Neural progenitor cell (in vitro differentiated cells): ENCODE measurements around the gene NEU4. TPM values are rescaled to one million over a fixed set of nuclear protein-coding genes. Genes with fewer than 3 reads are reported as not detected.
A peak's percentile ranks its signal among the peaks of the same experiment; 100 is the strongest.
"Not testable (repeated sequence)": the region's sequence is repeated elsewhere in the genome, so short reads cannot be mapped to it uniquely, and the experiment has no call there.

ENCODE experiments used
- DNase-seq: peaks from one replicate; pipeline ENCODE4 v3.0.0-alpha.2; 2016; ENCODE audit warnings: low spot score
- H2AFZ ChIP-seq: fragments of 200-600 bp; sonication (generic); replicated peaks from 2 replicates; pipeline ENCODE4 v1.6.1; 2016; ENCODE audit warnings: antibody characterized with exemption
- H3F3A ChIP-seq: fragments of 200-600 bp; sonication (generic); 2 replicates; pipeline ENCODE4 v1.6.1; 2016; ENCODE audit warnings: antibody characterized with exemption, low read depth
- H3K27ac ChIP-seq: fragments of 200-600 bp; sonication (generic); 2 replicates; pipeline ENCODE4 v1.5.1; 2016; ENCODE audit warnings: mild to moderate bottlenecking
- H3K27me3 ChIP-seq: fragments of 200-600 bp; sonication (generic); 2 replicates; pipeline ENCODE4 v1.6.1; 2016; ENCODE audit warnings: mild to moderate bottlenecking, moderate library complexity
- H3K36me3 ChIP-seq: fragments of 200-600 bp; sonication (generic); 2 replicates; pipeline ENCODE4 v1.5.1; 2016
- H3K4me1 ChIP-seq: fragments of 200-600 bp; sonication (generic); 2 replicates; pipeline ENCODE4 v1.6.1; 2016; ENCODE audit warnings: mixed run types
- H3K4me2 ChIP-seq: fragments of 200-600 bp; sonication (generic); 2 replicates; pipeline ENCODE4 v1.6.1; 2016
- H3K4me3 ChIP-seq: fragments of 200-600 bp; sonication (generic); 2 replicates; pipeline ENCODE4 v1.5.1; 2016
- H3K79me2 ChIP-seq: fragments of 200-600 bp; sonication (generic); 2 replicates; pipeline ENCODE4 v1.6.1; 2016; ENCODE audit warnings: low read depth
- H3K9ac ChIP-seq: fragments of 200-600 bp; sonication (generic); 2 replicates; pipeline ENCODE4 v1.6.1; 2016
- H3K9me3 ChIP-seq: fragments of 200-600 bp; sonication (generic); 2 replicates; pipeline ENCODE4 v1.5.1; 2016; ENCODE audit warnings: low read depth
- H4K20me1 ChIP-seq: fragments of 200-600 bp; sonication (generic); 2 replicates; pipeline ENCODE4 v1.6.1; 2016; ENCODE audit warnings: low read depth
- H3K27ac Mint-ChIP-seq: 3 replicates; pipeline ENCODE4 v1.8.0; 2021; ENCODE audit warnings: mixed read lengths
- H3K27me3 Mint-ChIP-seq: 2 replicates; pipeline ENCODE4 v1.8.0; 2022; ENCODE audit warnings: low read depth, mild to moderate bottlenecking, inconsistent platforms, moderate library complexity, mixed read lengths; ENCODE audit not compliant: insufficient read depth
- H3K36me3 Mint-ChIP-seq: 3 replicates; pipeline ENCODE4 v1.8.0; 2021; ENCODE audit warnings: mixed read lengths
- H3K4me1 Mint-ChIP-seq: 3 replicates; pipeline ENCODE4 v1.8.0; 2021; ENCODE audit warnings: mixed read lengths
- H3K4me3 Mint-ChIP-seq: 3 replicates; pipeline ENCODE4 v1.8.0; 2021; ENCODE audit warnings: mild to moderate bottlenecking, moderate library complexity, mixed read lengths
- H3K9me3 Mint-ChIP-seq: 3 replicates; pipeline ENCODE4 v1.8.0; 2020; ENCODE audit warnings: mixed read lengths
- CTCF ChIP-seq: fragments of 200-600 bp; sonication (generic); IDR thresholded peaks from 2 replicates; pipeline ENCODE4 v1.5.1; 2017; ENCODE audit warnings: antibody characterized with exemption, mild to moderate bottlenecking
- EZH2 ChIP-seq: fragments of 200-600 bp; sonication (generic); IDR thresholded peaks from 2 replicates; pipeline ENCODE4 v1.6.1; 2017; ENCODE audit warnings: antibody characterized with exemption, mild to moderate bottlenecking, moderate library complexity
- EZH2phosphoT487 ChIP-seq: fragments of 200-600 bp; sonication (generic); IDR thresholded peaks from 2 replicates; pipeline ENCODE4 v1.6.1; 2017; ENCODE audit warnings: antibody characterized with exemption
- total RNA-seq: library from RNA; depleted of rRNA; stranded (reverse); fragments of >200 nt; gene quantifications from 2 replicates; pipeline ENCODE4 v1.2.3, GENCODE V29; 2015; ENCODE audit warnings: low replicate concordance

Gene NEU4
- total RNA-seq, 1 donor from 2014 or later = not detected

GRCh38 chr2:241777170-241777685 lies 31.8 kb upstream of the NEU4 start:
- no peak overlapping the region for H3K4me3 Mint-ChIP-seq
- Histone ChIP-seq H3K4me1 (peaks cover 18% of the 10 kb centered on the region), H3K27ac (no peak overlapping the region), H3K36me3 (no peaks in the 10 kb centered on the region), H3K9me3 (peaks cover 14% of the 10 kb centered on the region), H3K4me3 (no peak overlapping the region), H3K79me2 (no peaks in the 10 kb centered on the region), H3K4me2 (no peak overlapping the region), H2AFZ (no peak overlapping the region), H3K27me3 (no peaks in the 10 kb centered on the region), H4K20me1 (no peaks in the 10 kb centered on the region), H3F3A (peaks cover 4% of the 10 kb centered on the region), H3K9ac (no peak overlapping the region)
- no peak for DNase-seq
- H3K27me3 Mint-ChIP-seq = peaks cover 11% of the 10 kb centered on the region
- H3K4me1 Mint-ChIP-seq = peaks cover 14% of the 10 kb centered on the region
- no peak overlapping the region for H3K27ac Mint-ChIP-seq
- TF ChIP-seq EZH2 (no peak), EZH2phosphoT487 (no peak), CTCF (no peak)
- H3K36me3 Mint-ChIP-seq = no peaks in the 10 kb centered on the region
- peaks cover 9% of the 10 kb centered on the region for H3K9me3 Mint-ChIP-seq

- Histone ChIP-seq H3F3A (no peaks in the 10 kb centered on the region), H3K9me3 (peaks cover 15% of the 10 kb centered on the region), H4K20me1 (no peaks in the 10 kb centered on the region), H3K79me2 (no peaks in the 10 kb centered on the region), H3K9ac (no peak overlapping the region), H3K36me3 (no peaks in the 10 kb centered on the region), H3K4me1 (peaks cover 11% of the 10 kb centered on the region), H3K4me2 (no peak overlapping the region), H3K4me3 (no peak overlapping the region), H3K27me3 (no peaks in the 10 kb centered on the region), H2AFZ (peak overlapping the region; percentile 22), H3K27ac (no peak overlapping the region)
- TF ChIP-seq CTCF (no peak), EZH2 (no peak), EZH2phosphoT487 (no peak)
- Mint-ChIP-seq H3K9me3 (peaks cover 11% of the 10 kb centered on the region), H3K36me3 (no peaks in the 10 kb centered on the region), H3K27ac (peak overlapping the region; percentile 69), H3K4me1 (peaks cover 7% of the 10 kb centered on the region), H3K4me3 (no peak overlapping the region), H3K27me3 (peaks cover 11% of the 10 kb centered on the region)
- DNase-seq = no peak
These were observed 31.0 kb upstream of the NEU4 start for GRCh38 chr2:241777686-241778627.

- Histone ChIP-seq H3K4me3 (no peak overlapping the region), H4K20me1 (no peaks in the 10 kb centered on the region), H3K4me2 (no peak overlapping the region), H3K27me3 (no peaks in the 10 kb centered on the region), H2AFZ (no peak overlapping the region), H3K9ac (no peak overlapping the region), H3K4me1 (peaks cover 10% of the 10 kb centered on the region), H3F3A (no peaks in the 10 kb centered on the region), H3K27ac (no peak overlapping the region), H3K79me2 (no peaks in the 10 kb centered on the region), H3K9me3 (peaks cover 15% of the 10 kb centered on the region), H3K36me3 (no peaks in the 10 kb centered on the region)
- no peak for TF ChIP-seq CTCF
- TF ChIP-seq EZH2 = no peak
- TF ChIP-seq EZH2phosphoT487 = no peak
- H3K27me3 Mint-ChIP-seq = peaks cover 3% of the 10 kb centered on the region
- H3K27ac Mint-ChIP-seq = no peak overlapping the region
- DNase-seq = no peak
- H3K9me3 Mint-ChIP-seq = peaks cover 16% of the 10 kb centered on the region
- peaks cover 5% of the 10 kb centered on the region for H3K4me1 Mint-ChIP-seq
- no peak overlapping the region for H3K4me3 Mint-ChIP-seq
- no peaks in the 10 kb centered on the region for H3K36me3 Mint-ChIP-seq
These were observed 27.9 kb upstream of the NEU4 start for GRCh38 chr2:241780939-241781569.

- H3K4me1 Mint-ChIP-seq, H4K20me1 ChIP-seq, H3K4me3 ChIP-seq, H3K27me3 Mint-ChIP-seq, H3K27ac Mint-ChIP-seq, H3K36me3 Mint-ChIP-seq, H3K4me2 ChIP-seq, H3K79me2 ChIP-seq, H3K4me1 ChIP-seq, H3K27ac ChIP-seq, H3K9ac ChIP-seq, H2AFZ ChIP-seq, H3K27me3 ChIP-seq, H3K4me3 Mint-ChIP-seq, H3F3A ChIP-seq, H3K36me3 ChIP-seq, DNase-seq: not testable (repeated sequence)
- peaks cover 24% of the 10 kb centered on the region for H3K9me3 Mint-ChIP-seq
- H3K9me3 ChIP-seq = peaks cover 15% of the 10 kb centered on the region
These were observed 26.9 kb upstream of the NEU4 start for GRCh38 chr2:241782053-241782452.
